ENCODE data around the gene SAMMSON. TPM values are rescaled to one million over a fixed set of nuclear protein-coding genes. Genes with fewer than 3 reads are reported as not detected.

SAMMSON gene
- total RNA-seq, 1 donor from 2014 or later, result not detected

- Histone ChIP-seq H3K36me3 (ENCODE audit: control insufficient read depth, insufficient read depth, low read length) (no peaks in the 10 kb centered on the region), H3K27me3 (ENCODE audit: control insufficient read depth, insufficient read depth, low read length) (no peaks in the 10 kb centered on the region), H3K4me3 (ENCODE audit: low read depth, low read length) (no peak overlapping the region)
- no peak for TF ChIP-seq CTCF (IDR thresholded peaks at IDR 0.05; ENCODE audit: insufficient read depth, low read length, poor library complexity, severe bottlenecking)
- no peak for DNase-seq (ENCODE audit: low read depth)
Observed at GRCh38 chr3:70095260-70095659, 95.7 kb downstream of the SAMMSON start.

- no peak for TF ChIP-seq CTCF (IDR thresholded peaks at IDR 0.05; ENCODE audit: insufficient read depth, low read length, poor library complexity, severe bottlenecking)
- H3K36me3 ChIP-seq (ENCODE audit: control insufficient read depth, insufficient read depth, low read length), result no peaks in the 10 kb centered on the region
- no peaks in the 10 kb centered on the region for H3K27me3 ChIP-seq (ENCODE audit: control insufficient read depth, insufficient read depth, low read length)
- no peak for DNase-seq (ENCODE audit: low read depth)
- H3K4me3 ChIP-seq (ENCODE audit: low read depth, low read length), result no peak overlapping the region
Observed at GRCh38 chr3:70096376-70097066, 97.0 kb downstream of the SAMMSON start.

GRCh38 chr3:70097084-70097483 lies 97.6 kb downstream of the SAMMSON start:
- Histone ChIP-seq H3K36me3 (ENCODE audit: control insufficient read depth, insufficient read depth, low read length) (no peaks in the 10 kb centered on the region), H3K4me3 (ENCODE audit: low read depth, low read length) (no peak overlapping the region), H3K27me3 (ENCODE audit: control insufficient read depth, insufficient read depth, low read length) (no peaks in the 10 kb centered on the region)
- TF ChIP-seq CTCF (IDR thresholded peaks at IDR 0.05; ENCODE audit: insufficient read depth, low read length, poor library complexity, severe bottlenecking), result no peak
- DNase-seq (ENCODE audit: low read depth), result no peak

GRCh38 chr3:70108072-70108471 lies 108.5 kb downstream of the SAMMSON start:
- no peak for DNase-seq (ENCODE audit: low read depth)
- TF ChIP-seq CTCF (IDR thresholded peaks at IDR 0.05; ENCODE audit: insufficient read depth, low read length, poor library complexity, severe bottlenecking), result peak; percentile 55

GRCh38 chr3:70108546-70108945 lies 109.0 kb downstream of the SAMMSON start:
- no peak overlapping the region for H3K4me3 ChIP-seq (ENCODE audit: low read depth, low read length)
- H3K36me3 ChIP-seq (ENCODE audit: control insufficient read depth, insufficient read depth, low read length), result no peaks in the 10 kb centered on the region
- DNase-seq (ENCODE audit: low read depth), result no peak
- no peak for TF ChIP-seq CTCF (IDR thresholded peaks at IDR 0.05; ENCODE audit: insufficient read depth, low read length, poor library complexity, severe bottlenecking)
- no peaks in the 10 kb centered on the region for H3K27me3 ChIP-seq (ENCODE audit: control insufficient read depth, insufficient read depth, low read length)

More at GRCh38 chr3:70108072-70108471, 108.5 kb downstream of the SAMMSON start:
- Histone ChIP-seq H3K4me3 (ENCODE audit: low read depth, low read length) (no peak overlapping the region), H3K36me3 (ENCODE audit: control insufficient read depth, insufficient read depth, low read length) (no peaks in the 10 kb centered on the region), H3K27me3 (ENCODE audit: control insufficient read depth, insufficient read depth, low read length) (no peaks in the 10 kb centered on the region)

GRCh38 chr3:70110066-70110465 lies 110.5 kb downstream of the SAMMSON start:
- no peak for TF ChIP-seq CTCF (IDR thresholded peaks at IDR 0.05; ENCODE audit: insufficient read depth, low read length, poor library complexity, severe bottlenecking)
- DNase-seq (ENCODE audit: low read depth), result no peak
- no peaks in the 10 kb centered on the region for H3K36me3 ChIP-seq (ENCODE audit: control insufficient read depth, insufficient read depth, low read length)

More at GRCh38 chr3:70110066-70110465, 110.5 kb downstream of the SAMMSON start:
- no peak overlapping the region for H3K4me3 ChIP-seq (ENCODE audit: low read depth, low read length)
- no peaks in the 10 kb centered on the region for H3K27me3 ChIP-seq (ENCODE audit: control insufficient read depth, insufficient read depth, low read length)

Measured in kidney epithelial cell (primary cell).